B cell (primary cell): ENCODE results near the gene HECTD2.

Experiments used
- CTCF ChIP-seq: fragments of 200-600 bp; IDR thresholded peaks from one replicate; pipeline ENCODE4 v1.8.0; 2022; ENCODE audit warnings: antibody characterized with exemption, mild to moderate bottlenecking
- EZH2 ChIP-seq: IDR thresholded peaks from 2 replicates; pipeline ENCODE4 v1.6.1; 2012; ENCODE audit warnings: borderline replicate concordance, low read depth, mild to moderate bottlenecking, moderate library complexity, low read length; ENCODE audit not compliant: insufficient read depth, poor library complexity, severe bottlenecking

GRCh38 chr10:91366704-91367103 is 43.4 kb upstream of the HECTD2 start:
- no peak for TF ChIP-seq CTCF
- TF ChIP-seq EZH2, result no peak
